ENCODE data around the gene RASEF. TPM values are rescaled to one million over a fixed set of nuclear protein-coding genes. Genes with fewer than 3 reads are reported as not detected.

RASEF gene
- total RNA-seq, 1 experiment from 2014 or later: 2.2 TPM

- Histone ChIP-seq H3K79me1 (ENCODE audit: insufficient read depth, low read depth, low read length, poor library complexity, severe bottlenecking) (no peaks in the 10 kb centered on the region), H4K20me1 (ENCODE audit: control insufficient read depth, insufficient read depth, insufficient read length) (no peaks in the 10 kb centered on the region), H3K14ac (ENCODE audit: insufficient read depth, low read length) (no peak overlapping the region), H3K56ac (ENCODE audit: insufficient read length, low read depth, low read length) (no peak overlapping the region), H3K79me2 (ENCODE audit: insufficient read depth, low read length) (no peaks in the 10 kb centered on the region), H3K27me3 (ENCODE audit: insufficient read depth, low read length) (no peaks in the 10 kb centered on the region), H3K23ac (ENCODE audit: insufficient read length, low read depth, low read length) (no peak overlapping the region), H2BK5ac (ENCODE audit: insufficient read length, low read length) (no peak overlapping the region), H3K4ac (ENCODE audit: low read depth, low read length) (no peak overlapping the region), H3K4me2 (ENCODE audit: insufficient read depth, insufficient read length, low read length) (no peak overlapping the region), H3K23me2 (ENCODE audit: insufficient read length, low read depth, low read length, poor library complexity, severe bottlenecking) (no peaks in the 10 kb centered on the region), H3K9me3 (ENCODE audit: control insufficient read depth, low read depth, low read length) (no peaks in the 10 kb centered on the region), H3K18ac (ENCODE audit: insufficient read length, low read depth, low read length) (no peak overlapping the region), H3T11ph (ENCODE audit: low read length) (no peak overlapping the region), H3K27ac (ENCODE audit: insufficient read length, low read depth, low read length) (no peak overlapping the region), H2BK20ac (ENCODE audit: low read depth, low read length, poor library complexity, severe bottlenecking) (no peak overlapping the region), H2BK15ac (ENCODE audit: low read depth, low read length) (no peak overlapping the region), H2AFZ (ENCODE audit: low read length) (no peak overlapping the region), H4K91ac (ENCODE audit: insufficient read length, low read depth, low read length) (no peak overlapping the region), H2BK12ac (ENCODE audit: insufficient read length, low read depth, low read length) (no peak overlapping the region), H4K8ac (replicated peaks; ENCODE audit: insufficient read length, low read depth, low read length) (no peak overlapping the region), H2AK5ac (ENCODE audit: insufficient read length, low read length) (no peak overlapping the region), H3K9ac (ENCODE audit: extremely low read depth, insufficient read length, low read length) (no peak overlapping the region), H3K4me1 (ENCODE audit: insufficient read depth, low read length) (no peaks in the 10 kb centered on the region), H4K5ac (ENCODE audit: insufficient read length, low read depth, low read length) (no peak overlapping the region), H2BK120ac (ENCODE audit: low read depth, low read length, poor library complexity, severe bottlenecking) (no peak overlapping the region)
- Mint-ChIP-seq H3K4me3 (no peak overlapping the region), H3K36me3 (ENCODE audit: insufficient read depth in 1 of 3, low read depth in 3 of 3) (no peaks in the 10 kb centered on the region), H3K27me3 (ENCODE audit: low read depth) (no peaks in the 10 kb centered on the region), H3K4me1 (peaks cover 3 to 6% of the 10 kb centered on the region in 2 experiments), H3K9me3 (no peaks in the 10 kb centered on the region), H3K27ac (no peak overlapping the region)
- WGBS (ENCODE audit: extremely low coverage, insufficient read length, low lambda C conversion rate): no CpG with 5 or more reads among the region's 5 CpGs
- TF ChIP-seq, protein P1, sequence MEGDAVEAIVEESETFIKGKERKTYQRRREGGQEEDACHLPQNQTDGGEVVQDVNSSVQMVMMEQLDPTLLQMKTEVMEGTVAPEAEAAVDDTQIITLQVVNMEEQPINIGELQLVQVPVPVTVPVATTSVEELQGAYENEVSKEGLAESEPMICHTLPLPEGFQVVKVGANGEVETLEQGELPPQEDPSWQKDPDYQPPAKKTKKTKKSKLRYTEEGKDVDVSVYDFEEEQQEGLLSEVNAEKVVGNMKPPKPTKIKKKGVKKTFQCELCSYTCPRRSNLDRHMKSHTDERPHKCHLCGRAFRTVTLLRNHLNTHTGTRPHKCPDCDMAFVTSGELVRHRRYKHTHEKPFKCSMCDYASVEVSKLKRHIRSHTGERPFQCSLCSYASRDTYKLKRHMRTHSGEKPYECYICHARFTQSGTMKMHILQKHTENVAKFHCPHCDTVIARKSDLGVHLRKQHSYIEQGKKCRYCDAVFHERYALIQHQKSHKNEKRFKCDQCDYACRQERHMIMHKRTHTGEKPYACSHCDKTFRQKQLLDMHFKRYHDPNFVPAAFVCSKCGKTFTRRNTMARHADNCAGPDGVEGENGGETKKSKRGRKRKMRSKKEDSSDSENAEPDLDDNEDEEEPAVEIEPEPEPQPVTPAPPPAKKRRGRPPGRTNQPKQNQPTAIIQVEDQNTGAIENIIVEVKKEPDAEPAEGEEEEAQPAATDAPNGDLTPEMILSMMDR (conservative IDR thresholded peaks at IDR 0.05): no peak
- no peak for DNase-seq
Measured at GRCh38 chr9:82987370-82988189, 75.4 kb downstream of the RASEF start.

Measured in H9 (cell line).